H54 (cell line): ENCODE results near the gene SLC17A9.

Experiments used
- DNase-seq: peaks from one replicate; pipeline ENCODE4 v3.0.0; 2011; ENCODE audit warnings: low spot score, mixed read lengths; ENCODE audit not compliant: insufficient read length
- FAIRE-seq: peaks from 3 replicates; lab custom pipeline; 2011; peaks lifted over from hg19 to GRCh38; lab: Jason Lieb, UNC
- POLR2A ChIP-seq: IDR thresholded peaks from 2 replicates; pipeline ENCODE4 v1.6.1; 2011; ENCODE audit warnings: low read depth, mild to moderate bottlenecking, low read length

Gene SLC17A9

GRCh38 chr20:62969179-62969760 lies 16.8 kb downstream of the SLC17A9 start:
- DNase-seq, result no peak
- no peak for FAIRE-seq
- no peak for TF ChIP-seq POLR2A

- DNase-seq, result no peak
- no peak for TF ChIP-seq POLR2A
- no peak for FAIRE-seq
Observed at GRCh38 chr20:62969939-62970306, 17.4 kb downstream of the SLC17A9 start.

- DNase-seq (no peak), FAIRE-seq (no peak)
- TF ChIP-seq POLR2A, result no peak
Observed at GRCh38 chr20:62970307-62971210, 18.1 kb downstream of the SLC17A9 start.

- no peak for FAIRE-seq
- TF ChIP-seq POLR2A, result no peak
Observed at GRCh38 chr20:62971211-62971949, 18.9 kb downstream of the SLC17A9 start.

GRCh38 chr20:62971950-62972844 lies 19.7 kb downstream of the SLC17A9 start:
- peak; percentile 30; the same call in 1 of the 2 replicates for TF ChIP-seq POLR2A
- DNase-seq, result peak; percentile 99
- FAIRE-seq, result no peak

More at GRCh38 chr20:62971211-62971949, 18.9 kb downstream of the SLC17A9 start:
- DNase-seq, result no peak

- no peak for DNase-seq
- no peak for TF ChIP-seq POLR2A
- FAIRE-seq, result no peak
Observed at GRCh38 chr20:62972845-62973745, 20.6 kb downstream of the SLC17A9 start.

- no peak for TF ChIP-seq POLR2A
- no peak for DNase-seq
- no peak for FAIRE-seq
Observed at GRCh38 chr20:62975251-62975760, 22.8 kb downstream of the SLC17A9 start.

- no peak for FAIRE-seq
- no peak for TF ChIP-seq POLR2A
- DNase-seq, result no peak
Observed at GRCh38 chr20:62975812-62976508, 23.5 kb downstream of the SLC17A9 start.

- FAIRE-seq (no peak), DNase-seq (no peak)
- no peak for TF ChIP-seq POLR2A
Observed at GRCh38 chr20:62976886-62977285, 24.4 kb downstream of the SLC17A9 start.

GRCh38 chr20:62977613-62978560 lies 25.4 kb downstream of the SLC17A9 start:
- no peak for TF ChIP-seq POLR2A
- FAIRE-seq, result no peak

GRCh38 chr20:62978561-62978943 lies 26.0 kb downstream of the SLC17A9 start:
- TF ChIP-seq POLR2A, result no peak
- DNase-seq (no peak), FAIRE-seq (no peak)

More at GRCh38 chr20:62977613-62978560, 25.4 kb downstream of the SLC17A9 start:
- peak; percentile 52 for DNase-seq
